HUDEP-2 (cell line): ENCODE measurements around the gene IFNA17.
"Not testable (repeated sequence)": the region's sequence is repeated elsewhere in the genome, so short reads cannot be mapped to it uniquely, and the experiment has no call there.

Experiments used
- DNase-seq, 76 experiments: peaks; one replicate each; lab custom pipeline; 2025; ENCODE audit not compliant: unreplicated experiment in 76 of 76; lab: John Stamatoyannopoulos, UW

IFNA17 gene

DNA sequence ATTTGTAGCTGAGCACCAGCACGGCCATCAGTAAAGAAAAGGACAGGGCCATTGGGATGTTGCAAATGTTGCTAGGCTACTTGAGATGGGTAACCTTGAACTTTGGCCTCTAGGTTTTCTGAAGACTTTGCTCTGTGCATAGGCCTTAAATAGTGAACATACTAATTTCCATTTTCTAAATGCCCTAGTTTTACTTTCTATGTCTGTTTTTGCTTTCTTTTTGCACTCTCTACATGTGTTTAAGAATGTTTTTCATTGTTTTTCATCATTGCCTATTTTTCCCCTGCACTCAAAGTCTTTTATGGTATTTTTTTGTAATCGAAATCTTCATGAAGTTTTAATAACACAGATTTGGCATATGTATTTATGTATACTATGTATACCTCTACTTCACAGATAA is at the start of gene IFNA17:
Gene IFNA17, minus strand, starts transcription at position 101 of the 400 bp plus-strand sequence. Its CDS starts 49 bp downstream, at position 52.
- DNase-seq = no peak

DNA sequence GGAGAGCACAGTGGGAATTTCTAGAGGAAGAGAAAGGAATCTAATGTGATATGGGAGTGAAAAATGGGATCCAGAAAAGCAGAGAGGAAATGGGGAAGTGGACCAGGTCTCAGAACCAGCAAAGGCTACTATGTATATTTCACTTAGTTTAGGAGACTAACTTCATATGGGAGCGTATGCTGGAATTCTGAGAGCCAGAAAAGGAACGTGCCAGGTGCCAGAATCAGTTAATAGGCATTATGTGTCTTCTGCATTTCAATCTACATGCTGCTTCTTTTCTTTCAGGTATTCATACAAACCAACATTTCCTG is 40.3 kb upstream of the IFNA17 start:
- DNase-seq = no peak

DNA sequence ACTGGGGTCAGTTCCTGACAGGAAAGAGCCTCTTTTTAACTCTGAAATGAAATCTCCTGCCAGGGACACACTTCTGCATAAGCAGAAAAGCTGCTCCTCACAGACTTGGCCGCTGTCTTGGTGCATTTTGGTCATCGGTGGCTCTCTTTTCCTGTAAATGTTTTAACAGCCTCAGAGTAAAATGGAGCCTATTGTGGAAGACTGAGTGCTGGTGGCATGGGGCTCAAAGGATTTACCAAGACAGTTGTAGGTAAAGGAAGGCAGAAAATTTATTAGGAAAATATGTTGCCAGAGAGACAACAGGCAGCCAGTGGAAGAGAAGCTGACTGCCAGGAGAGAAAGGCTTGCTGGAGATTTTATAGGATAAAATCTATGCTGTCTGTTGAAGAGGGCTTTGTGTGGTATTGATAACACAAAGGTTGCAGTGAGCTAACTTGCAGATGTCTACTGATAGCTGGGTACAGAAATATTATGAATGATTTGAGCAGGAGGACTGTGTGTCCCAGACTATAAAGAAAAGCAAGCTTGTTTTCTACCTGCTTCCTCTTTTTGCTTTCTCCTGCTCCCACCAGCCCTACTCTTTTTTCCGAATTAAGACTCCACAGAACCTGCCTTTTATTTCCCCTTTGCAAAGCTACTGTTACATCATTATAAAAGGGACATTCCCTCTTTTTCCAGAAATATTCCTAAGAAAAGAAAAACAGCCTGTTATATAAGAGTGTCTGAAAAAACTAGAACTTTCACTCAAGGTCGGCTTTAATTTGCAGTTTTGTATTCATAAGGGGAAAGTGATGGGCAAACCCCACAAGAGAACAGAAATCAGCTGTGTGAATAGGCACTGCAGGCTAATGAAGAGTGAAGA is 39.7 kb upstream of the IFNA17 start:
- DNase-seq = no peak

DNA sequence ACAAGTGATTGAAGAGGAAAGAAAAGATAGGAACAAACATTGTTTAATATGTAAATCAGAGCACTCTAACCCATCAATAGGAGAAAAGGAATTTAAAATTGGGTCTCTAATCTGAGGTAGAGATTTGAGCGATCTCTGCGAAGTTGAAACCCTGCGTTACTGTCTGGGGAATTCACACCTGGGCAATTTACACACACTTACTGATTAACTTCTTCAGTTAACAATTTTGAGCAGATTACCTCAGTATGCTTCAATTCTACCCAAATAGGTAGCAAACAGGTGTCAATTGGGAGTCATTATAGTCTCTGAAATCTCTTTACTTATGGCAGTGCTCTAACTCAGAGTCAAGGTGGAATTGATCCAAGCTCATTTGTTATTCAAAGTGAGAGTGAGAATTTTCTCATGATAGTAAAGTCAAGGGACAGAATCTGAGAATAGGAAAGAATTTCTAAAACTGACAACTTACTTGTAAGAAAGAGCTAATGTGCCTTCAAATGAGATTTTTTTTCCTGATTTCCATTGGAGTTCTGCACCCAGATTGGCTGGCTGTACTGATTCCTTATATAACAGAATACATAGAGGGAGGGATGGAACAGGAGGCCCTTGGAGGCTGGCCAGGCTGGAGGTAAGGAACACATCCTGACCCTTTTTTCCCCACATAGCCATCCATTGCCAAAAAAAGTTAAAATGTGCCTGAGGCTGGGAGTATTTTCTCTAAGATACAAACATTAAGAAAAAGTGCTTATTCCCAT is 38.9 kb upstream of the IFNA17 start:
- DNase-seq = no peak

DNA sequence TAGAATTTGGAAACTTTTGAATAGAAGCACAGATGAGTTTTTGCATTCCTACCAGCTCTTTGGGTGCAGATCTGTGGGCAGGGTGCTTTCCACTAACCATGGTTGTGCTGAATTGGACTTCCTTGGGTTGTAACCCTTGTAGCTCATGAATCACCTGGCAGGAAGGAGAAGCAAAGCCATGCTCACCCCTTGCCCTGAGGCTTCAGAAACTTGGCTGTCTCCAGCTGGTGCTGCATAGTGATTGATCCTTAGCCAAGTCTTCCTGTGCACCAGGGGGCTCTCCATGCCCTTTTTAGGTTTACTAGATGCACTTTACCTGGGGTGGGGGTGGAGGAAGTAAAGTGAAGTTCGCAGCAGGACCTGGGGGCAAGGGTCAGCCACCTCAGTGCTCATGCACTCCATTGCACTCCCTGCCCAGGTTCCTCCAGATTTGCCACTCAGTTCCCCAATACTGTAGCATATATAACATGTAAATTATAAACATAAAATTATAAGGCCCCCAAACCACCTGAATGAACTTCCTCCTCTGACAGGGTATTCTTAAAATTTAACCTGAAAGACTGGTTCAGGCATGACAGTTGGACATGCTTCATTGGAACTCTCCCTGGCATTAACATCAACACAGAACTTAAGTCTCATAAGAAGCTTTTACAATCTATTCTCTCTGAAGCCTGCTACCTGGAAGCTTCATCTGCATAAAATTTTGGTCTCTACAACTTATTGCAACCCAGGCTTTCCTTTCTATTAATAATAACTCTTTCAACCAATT is 37.6 kb upstream of the IFNA17 start:
- no peak for DNase-seq

DNA sequence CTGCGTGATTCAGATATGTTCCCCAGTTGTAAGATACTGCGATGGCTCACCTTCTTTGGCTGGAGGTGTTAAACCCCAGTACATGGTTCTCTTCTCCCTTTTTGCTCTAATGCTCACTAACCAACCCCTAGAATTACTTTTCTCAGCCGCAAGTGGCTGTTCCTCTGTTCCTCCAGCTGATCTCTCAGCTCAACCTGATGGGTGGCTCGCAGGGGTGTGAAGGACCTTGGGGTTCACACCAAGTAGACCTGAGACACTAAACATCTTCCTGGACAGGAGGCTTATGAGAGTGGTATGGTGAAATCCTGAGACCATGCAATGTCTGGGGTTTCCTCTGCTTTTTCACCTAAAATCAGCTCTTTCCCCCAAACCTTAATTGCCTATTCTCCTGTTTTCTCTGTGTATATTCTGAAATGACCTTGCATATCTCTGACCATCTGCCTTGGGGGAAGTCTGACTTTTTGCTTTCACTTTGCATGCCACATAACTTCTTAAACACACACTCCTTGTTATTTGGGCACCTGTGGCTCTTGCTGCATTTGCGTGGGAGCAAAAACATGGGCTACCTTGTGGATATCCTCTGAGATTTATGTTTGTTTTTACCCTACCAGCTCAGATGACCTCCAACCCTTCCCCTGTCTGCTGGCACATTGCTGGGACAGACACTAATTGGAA is 27.7 kb upstream of the IFNA17 start:
- no peak for DNase-seq

DNA sequence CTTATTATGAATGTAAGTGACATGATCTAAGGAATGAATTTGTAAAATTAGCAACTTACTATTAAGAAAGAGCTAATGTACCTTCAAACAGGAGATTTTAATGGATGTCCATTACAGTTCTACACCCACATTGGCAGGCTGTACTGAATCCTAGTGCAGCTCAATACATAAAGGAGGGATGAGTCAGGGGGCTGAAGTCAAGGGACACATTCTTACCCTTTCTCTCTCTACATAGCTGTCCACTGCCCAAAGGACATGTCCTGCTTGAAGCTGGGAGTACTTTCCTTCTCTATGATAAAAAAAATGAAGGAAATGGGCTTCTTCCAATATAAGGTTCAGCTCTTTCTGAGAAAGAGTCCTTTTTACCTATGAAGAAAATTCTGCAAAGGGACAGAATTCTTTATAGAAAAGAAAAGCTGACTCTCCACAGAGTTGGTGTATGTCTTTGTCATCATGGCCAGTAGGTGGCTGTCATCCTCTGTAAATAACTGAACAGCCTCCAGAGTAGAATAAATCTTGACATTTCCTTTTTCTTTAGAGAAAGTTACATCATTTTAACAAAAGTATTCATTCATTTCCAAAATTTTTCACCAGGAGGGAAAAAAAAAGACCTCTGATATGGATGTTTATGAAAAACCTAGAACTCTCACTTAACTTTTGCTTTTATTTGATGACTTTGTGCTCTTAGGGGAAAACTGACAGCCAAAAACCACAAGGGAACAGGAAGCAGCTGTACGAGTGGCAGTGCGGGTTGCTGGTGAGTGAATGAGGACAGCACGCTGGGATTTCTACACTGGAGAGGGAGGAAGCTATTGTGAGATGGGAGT is 24.9 kb upstream of the IFNA17 start:
- peak in 1 of 76 experiments; percentile 16 for DNase-seq

DNA sequence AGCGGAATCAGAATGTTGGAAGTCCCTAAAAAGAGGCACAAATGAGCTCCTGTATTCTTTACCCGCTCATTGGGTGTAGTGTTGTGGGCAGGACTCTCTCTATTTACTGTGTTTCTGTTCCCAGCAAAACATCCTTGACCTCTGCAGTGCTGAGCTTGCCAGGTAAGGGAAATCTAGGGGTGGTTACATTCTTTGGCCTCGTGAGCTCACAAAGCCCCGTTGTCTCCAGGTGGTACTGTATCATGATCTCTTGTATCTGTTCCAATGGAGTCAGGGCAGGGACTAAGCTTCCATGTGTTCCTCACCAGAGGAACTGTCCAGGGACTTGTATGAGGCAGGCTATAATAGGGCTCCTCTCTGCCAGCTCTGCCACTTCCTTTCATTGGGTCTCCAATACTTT is 23.6 kb upstream of the IFNA17 start:
- no peak for DNase-seq

DNA sequence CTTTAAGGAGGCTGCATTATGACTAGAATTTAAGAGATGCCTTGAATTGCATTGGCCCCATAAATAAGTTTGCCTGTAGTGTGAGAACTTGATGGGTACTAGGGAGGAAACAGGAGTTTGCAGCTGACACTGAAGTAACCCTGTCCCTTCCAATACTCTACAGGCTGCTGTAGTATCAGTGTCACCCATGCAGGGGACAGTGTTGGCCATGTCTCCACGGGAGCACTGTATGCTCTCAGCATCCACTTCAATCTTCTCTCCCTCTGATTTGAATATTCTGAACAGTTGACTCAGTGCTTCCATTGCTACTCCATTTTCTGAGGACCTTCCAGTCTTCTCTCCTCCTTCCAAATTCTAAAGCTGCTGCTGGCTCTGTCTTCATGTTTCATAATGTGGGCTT is 23.2 kb upstream of the IFNA17 start:
- no peak for DNase-seq

DNA sequence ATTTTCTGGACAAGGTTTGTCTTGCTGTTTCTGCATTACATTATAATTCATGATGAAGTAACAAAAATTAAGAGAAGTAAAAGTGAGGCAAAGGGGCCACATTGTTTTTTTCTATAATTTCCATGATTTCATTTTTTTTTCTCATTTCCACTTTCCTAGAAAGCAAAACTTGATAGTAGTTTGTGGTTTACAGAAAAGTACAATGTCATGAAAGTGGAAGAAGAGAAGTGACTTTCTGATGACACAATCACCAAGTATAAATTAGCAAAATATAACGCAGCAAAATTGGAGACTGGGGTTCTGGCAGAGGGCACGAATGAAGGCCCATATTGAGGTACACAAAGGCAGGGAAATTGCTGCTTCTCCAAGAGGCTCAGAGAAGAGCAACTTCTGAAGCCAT is 16.8 kb upstream of the IFNA17 start:
- DNase-seq = no peak

DNA sequence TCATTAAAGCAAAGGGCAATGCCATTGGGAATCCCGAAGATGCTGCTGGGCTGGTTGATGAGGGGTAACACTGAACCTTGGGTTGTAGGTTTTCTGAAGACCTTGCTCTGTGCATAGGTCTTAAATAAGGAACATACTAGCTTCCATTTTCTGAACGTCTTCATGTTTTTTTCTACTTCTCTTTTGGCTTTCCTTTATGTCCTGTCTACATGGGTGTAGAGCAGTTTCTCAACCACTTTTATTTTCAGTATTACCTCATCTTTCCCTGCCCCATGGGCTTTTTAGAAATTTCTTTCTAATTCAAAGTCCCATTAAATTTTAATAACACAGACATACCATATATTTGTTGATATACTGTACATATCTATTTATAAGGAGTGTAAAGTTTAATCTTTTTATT is 11.9 kb upstream of the IFNA17 start, which contains the start of gene IFNA14:
Gene IFNA14, minus strand, starts transcription at position 95 of the 400 bp plus-strand sequence. Its CDS starts 70 bp downstream, at position 25.
- DNase-seq = no peak

DNA sequence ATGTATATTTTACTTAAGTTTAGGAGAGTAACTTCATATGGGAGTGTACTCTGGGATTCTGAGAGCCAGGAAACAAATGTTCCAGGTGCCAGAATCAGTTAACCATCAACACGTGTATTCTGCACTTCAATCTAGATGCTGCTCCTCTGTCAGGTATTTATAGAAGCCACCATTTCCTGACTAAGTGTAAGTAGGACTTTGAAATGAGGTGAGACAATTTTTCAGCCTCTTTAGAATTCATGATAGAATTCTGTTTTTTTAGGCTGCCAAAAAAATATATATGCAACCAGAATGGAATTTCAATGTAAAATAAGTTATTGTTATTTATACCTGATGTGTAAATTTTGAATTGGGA is 8.3 kb upstream of the IFNA17 start:
- DNase-seq = not testable (repeated sequence)

DNA sequence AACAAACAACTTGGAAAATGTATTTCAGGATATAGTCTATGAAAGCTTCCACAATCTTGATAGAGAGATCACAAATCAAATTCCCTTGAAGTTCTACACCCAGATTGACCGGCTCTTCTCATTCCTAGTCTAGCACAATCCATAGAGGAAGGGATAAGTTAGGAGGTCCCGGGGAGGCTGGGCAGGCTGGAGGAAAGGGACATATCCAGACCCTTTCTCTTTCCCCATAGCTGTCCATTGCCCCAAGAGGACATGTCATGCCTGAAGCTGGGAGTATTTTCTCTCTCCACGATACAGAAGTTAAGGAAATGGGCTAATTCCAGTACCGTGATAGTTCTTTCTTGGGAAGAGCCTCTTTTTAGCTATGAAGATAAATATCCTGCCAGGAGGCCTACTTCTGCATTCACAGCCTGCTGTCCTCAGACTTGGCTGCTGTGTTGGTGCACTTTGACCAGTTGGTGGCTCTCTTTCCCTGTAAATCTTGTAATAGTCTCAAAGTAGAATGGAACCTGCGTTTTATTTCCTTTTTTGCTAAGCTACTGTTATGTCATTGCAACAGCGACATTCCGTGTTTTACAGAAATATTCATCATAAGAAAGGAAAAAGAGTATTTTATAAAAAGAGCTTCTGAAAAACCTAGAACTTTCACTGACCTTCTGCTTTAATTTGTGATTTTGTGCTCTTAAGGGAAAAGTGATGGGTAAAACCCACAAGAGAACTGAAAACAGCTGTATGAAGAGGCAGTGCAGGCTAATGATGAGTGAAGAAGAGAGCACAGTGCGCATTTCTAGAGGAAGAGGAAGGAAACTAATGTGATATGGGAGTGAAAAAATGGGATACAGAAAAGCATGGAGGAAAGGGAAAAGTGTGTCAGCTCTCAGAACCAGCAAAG is 7.7 kb upstream of the IFNA17 start:
- DNase-seq = peak in 15 of 76 experiments; percentile 0 to 29 (median 14)

DNA sequence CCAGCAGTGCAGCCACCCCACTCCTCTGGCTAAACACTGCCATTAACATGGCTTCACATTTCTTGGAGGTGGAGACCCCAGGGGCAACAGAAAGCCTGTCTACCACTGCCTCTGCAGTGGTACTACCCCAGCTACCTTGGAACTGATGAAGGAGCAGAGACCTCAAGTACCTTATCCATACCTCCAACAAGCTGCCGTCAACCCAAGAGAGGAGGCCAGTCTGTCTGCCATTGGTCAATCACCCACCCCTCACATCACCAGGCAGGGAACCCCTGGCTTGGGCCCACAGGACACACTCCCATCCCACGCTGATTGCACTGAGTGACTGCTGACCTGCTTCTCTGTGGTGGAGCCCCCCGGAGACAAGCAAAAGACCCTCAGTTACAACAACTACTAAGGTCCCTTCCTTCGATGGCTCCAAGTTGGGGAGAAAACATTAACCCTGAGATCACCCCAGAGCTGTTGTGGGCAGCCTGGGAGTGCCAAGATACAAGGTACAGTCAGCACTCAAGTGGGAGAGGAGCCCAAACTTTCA is 6.2 kb upstream of the IFNA17 start:
- no peak for DNase-seq

DNA sequence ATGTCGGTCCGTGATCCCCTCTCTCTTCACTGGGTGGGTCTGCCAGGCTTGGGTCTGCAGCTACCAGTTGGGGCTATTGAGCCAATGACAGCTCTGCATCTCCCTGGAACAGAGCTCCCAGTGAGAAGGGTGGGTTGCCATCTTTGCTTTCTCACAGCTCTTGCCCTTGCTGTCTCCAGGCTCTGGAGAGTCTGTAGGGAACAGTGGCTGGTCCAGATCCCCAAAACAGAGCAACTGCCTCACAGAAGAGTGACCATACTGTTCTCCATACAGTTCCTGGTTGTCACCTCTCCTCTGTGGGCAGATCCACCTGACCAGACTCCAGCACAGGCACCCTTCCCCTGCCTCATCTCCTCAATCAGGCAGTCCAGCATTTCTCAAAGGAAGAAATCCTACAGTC is 5.2 kb upstream of the IFNA17 start:
- no peak for DNase-seq

DNA sequence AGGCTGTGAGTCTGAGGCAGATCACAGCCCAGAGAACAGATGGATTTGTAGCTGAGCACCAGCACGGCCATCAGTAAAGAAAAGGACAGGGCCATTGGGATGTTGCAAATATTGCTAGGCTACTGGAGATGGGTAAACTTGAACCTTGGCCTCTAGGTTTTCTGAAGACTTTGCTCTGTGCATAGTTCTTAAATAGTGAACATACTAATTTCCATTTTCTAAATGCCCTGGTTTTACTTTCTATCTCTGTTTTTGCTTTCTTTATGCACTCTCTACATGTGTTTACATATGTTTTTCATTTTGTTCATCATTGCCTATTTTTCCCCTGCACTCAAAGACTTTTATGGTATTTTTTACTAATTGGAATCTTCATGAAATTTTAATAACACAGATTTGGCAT is 10.8 kb downstream of the IFNA17 start, which contains the start of gene IFNA16:
Gene IFNA16, minus strand, starts transcription at position 101 of the 400 bp plus-strand sequence. Its CDS starts 6 bp downstream, at position 95.
- DNase-seq = not testable (repeated sequence)

DNA sequence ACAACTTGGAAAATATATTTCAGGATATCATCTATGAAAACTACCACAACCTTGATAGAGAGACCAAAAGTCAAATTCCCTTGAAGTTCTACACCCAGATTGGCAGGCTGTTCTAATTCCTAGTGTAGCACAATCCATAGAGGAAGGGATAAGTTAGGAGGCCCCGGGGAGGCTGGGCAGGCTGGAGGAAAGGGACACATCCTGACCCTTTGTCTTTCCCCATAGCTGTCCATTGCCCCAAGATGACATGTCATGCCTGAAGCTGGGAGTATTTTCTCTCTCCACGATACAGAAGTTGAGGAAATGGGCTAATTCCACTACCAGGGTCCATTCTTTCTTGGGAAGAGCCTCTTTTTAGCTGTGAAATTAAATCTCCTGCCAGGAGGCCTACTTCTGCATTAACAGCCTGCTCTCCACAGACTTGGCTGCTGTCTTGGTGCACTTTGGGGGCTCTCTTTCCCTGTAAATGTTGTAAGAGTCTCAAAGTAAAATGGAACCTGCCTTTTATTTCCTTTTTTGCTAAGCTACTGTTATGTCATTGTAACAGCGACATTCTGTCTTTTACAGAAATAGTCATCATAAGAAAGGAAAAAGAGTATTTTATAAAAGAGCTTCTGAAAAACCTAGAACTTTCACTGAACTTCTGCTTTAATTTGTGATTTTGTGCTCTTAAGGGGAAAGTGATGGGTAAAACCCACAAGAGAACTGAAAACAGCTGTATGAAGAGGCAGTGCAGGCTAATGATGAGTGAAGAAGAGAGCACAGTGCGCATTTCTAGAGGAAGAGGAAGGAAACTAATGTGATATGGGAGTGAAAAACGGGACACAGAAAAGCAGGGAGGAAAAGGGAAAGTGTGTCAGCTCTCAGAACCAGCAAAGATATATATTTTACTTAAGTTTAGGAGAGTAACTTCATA is 14.4 kb downstream of the IFNA17 start:
- DNase-seq = peak in 3 of 76 experiments; percentile 1
